HG03103 (cell line): Measurements from ENCODE around the gene IDH3B.
"Not testable (repeated sequence)": the region's sequence is repeated elsewhere in the genome, so short reads cannot be mapped to it uniquely, and the experiment has no call there.

Experiments
- ATAC-seq: cut with Tn5 transposase; IDR thresholded peaks from one replicate; pipeline ENCODE4 v1.9.1; 2021; ENCODE audit warnings: low read depth; ENCODE audit not compliant: unreplicated experiment

Gene IDH3B

DNA sequence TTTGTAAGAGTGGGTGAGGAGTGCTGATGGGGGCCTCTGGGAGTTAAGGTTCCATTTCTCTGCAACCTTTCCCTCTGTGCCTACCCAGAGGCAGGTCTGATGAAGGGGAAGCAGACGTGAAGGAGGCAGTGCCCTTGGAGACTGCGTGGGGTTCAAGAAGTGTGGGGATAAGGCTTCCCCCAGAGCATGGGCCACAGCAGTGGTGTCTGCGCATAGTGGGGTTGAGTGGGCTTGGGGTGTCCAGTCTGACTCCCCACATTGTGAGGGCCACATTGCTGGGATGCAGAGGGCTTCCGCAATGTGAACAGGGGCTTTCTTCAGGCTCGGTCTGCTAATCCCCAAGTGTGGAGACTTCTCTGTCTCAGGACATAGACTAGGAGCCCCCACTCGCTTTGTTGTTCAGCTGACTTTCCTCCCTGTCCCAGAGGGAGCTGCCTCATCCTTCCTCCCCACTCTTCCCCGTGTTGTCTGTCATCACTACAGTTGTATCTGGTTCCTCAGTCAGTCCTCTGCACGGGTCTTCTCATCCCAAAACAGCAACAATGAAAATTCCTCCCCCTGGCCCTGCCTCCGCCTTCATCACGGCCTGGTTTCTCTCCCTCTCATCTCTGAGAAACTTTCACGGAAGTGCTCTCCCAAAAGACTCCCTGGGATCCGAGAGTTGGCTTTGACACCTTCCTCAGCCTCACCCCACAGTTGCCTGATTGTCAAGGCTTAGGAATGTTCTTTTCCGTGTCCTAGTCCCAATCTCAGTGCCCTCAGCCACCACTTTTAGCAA, 31.4 kb upstream of the IDH3B start:
- no peak for ATAC-seq

DNA sequence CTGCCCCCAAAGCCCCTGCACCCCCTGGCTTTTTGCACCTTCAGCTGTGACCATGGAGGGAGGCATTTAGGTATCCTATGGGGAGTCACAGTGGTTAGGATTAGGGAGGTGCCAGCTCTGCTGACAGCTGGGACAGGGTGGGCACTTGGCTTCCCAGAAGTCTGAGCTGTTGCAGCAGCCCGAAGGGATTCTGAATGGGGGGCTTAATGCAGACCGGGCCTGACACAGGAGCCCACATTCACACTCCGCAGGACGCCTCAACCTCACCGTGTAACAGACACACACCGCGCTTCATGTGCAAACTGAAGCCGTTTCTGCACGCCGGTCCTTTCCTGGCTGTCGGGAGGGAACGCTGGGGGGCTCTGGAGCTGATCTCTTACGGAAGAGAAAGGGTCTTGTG, 30.5 kb upstream of the IDH3B start:
- no peak for ATAC-seq

DNA sequence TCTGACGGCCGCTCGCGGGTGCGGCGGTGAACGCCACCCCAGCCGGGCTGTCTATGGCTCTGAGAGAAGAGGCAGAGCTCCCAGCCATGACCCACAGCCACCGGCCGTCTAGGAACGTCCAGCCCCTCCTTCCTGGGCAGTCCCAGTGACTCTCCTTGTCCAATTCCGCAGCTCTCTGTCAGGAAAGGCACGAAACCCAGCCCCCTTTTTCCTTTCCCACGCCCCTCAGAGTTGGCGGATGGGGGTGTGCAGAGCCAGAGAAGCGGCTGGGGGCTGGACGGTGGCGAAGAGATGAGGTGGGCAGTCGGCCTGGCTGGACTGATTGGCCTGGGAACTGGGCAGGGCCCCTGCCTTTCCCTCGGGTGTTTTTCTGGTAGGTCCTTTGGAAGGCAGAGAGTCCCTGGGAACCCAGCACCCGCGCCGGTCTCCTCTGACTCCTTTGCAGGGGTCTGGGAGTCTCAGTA, 30.0 kb upstream of the IDH3B start:
- ATAC-seq: no peak

DNA sequence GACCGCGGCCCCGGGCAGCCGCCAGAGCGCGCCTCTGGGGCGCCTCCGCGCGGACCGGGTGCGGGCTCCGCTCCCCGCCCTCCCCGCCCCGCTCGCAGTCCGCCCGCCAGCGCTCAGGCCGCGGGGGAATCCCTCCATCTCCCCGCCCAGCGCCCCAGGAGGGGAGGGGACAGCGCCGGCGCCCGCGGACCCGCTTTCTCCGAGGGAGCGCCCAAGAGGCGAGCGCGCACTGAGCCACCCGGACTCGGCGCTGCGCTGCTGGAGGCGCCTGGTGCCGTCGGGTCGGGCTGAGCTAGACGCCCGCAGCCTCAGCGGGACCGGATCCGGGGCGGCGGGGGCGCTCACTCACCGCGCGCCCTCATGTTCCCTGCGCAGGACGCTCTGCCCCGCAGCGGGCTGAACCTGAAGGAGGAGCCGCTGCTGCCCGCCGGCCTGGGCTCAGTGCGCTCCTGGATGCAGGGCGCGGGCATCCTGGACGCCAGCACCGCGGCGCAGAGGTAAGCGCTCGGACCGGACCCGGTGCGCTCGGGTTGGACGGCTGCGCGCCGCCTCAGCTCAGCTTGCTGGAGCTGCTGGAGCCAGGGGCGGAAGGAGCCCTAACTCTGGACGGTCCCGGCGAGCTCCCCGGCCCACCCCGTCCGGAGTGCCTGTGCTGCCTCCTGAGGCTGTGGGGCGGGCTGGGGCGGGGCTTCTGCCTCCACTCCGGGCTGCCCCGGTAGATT, 29.4 kb upstream of the IDH3B start:
- ATAC-seq: no peak

- no peak for ATAC-seq
Measured at GRCh38 chr20:2692886-2693285, 28.9 kb upstream of the IDH3B start.

DNA sequence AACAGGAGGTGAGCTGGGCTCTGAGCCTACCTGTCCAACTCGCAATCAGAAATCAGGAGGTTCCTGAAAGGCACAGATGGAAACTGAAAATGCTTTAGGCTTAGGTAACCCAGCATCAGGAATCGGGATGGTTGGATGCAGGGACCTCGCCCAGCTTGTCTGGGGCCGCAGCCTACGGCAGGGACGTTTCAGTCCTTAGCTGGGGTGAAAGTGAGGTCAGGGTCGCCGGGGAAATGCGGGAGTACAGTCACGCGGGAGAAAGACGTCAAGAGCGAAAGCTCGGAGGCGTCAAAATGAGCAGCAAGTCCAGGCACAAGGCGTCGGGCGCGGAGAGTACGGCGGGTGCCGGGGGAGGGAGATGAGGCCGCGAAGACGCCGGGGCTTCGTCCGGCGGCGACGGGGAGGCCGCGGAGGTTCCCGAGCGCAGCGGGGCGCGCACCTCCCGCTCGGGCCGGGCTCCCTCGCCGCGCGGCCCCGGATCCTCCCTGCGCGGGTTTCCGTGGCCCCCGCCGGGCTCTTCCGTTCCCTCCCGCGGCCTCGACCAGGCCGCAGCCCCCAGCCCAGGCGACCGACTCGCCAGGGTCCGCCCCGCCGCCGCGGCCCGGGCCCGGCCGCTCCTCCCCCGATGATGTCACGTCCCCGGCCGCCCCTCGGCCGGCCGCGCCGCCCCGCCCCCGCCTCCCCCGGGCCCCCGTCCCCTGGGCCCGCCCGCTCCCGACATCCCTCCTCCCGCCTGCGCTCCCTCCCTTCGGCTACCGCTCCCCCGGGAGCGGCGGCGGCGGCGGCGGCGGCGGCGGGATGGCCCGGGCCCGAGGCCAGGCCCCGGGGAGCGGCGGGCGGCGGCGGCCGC, 28.2 kb upstream of the IDH3B start, which contains the start of gene EBF4:
TSS of gene EBF4 (plus strand) at position 745 of the 850 bp plus-strand sequence. CDS start 866 bp downstream, outside the sequence.
- no peak for ATAC-seq

GRCh38 chr20:2691663-2692035, 27.6 kb upstream of the IDH3B start:
- no peak for ATAC-seq

DNA sequence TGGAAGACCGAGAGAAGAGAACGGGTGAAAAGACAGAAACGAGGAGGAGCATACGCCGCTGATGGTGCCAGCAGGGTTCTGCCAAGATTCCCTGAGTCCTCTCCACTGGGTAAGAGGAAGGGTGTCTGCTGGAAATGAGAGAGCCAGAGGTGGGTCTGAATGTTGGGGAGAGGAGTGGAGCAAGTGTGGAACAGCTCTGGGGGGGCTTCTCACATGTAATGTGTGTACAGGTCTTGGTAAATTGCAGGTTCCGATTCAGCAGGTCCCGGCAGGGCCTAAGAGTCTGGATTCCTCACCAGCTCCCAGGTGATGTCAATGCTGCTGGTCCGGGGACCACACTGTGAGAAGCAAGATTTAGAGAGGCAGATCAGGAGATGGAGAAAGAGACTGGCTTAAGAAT, 27.1 kb upstream of the IDH3B start:
- no peak for ATAC-seq

- ATAC-seq: no peak
Measured at GRCh38 chr20:2690718-2691117, 26.7 kb upstream of the IDH3B start.

GRCh38 chr20:2690213-2690612, 26.2 kb upstream of the IDH3B start:
- ATAC-seq: no peak

DNA sequence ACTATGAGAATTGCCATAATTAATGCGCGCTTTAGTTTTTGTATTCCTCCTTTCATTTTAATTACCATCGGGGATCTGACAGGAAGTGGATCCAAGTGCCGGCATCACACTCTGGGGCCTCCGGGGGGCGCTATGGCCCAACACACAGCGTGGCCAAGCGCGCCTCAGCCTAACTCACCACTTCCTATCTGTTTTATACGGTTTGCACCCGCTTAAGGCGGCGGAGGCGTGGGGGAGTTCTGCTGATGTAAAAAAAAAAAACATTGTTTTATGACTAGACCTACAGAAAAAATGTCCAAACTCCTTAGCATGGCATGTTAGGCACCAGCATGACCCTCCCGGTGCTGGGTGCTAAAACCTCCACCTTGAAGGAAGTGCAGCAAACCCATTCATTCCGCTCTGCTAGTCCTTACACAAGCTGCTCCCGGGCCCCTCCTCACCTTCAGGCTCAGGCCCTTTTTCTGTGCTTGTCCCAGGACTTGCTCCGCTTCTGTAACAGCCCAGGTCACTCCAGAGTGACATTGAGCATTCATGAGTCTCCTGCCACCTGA, 24.1 kb upstream of the IDH3B start:
- no peak for ATAC-seq

- no peak for ATAC-seq
Measured at GRCh38 chr20:2687514-2687913, 23.5 kb upstream of the IDH3B start.

DNA sequence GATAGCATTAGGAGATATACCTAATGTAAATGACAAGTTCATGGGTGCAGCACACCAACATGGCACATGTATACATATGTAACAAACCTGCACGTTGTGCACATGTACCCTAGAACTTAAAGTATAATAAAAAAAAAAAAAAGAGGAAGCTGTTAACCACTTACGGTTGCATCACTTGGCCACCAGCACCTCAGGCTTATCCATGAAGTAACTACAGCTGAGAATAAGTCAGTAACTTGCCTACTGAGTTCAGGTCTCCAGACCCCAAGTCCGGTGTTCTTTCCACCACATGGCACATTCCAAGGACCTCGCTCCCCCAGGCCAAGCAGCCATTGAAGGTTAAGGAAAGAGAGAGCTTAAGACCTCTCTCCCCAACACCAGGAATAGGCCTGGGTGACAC, 20.8 kb upstream of the IDH3B start:
- not testable (repeated sequence) for ATAC-seq

DNA sequence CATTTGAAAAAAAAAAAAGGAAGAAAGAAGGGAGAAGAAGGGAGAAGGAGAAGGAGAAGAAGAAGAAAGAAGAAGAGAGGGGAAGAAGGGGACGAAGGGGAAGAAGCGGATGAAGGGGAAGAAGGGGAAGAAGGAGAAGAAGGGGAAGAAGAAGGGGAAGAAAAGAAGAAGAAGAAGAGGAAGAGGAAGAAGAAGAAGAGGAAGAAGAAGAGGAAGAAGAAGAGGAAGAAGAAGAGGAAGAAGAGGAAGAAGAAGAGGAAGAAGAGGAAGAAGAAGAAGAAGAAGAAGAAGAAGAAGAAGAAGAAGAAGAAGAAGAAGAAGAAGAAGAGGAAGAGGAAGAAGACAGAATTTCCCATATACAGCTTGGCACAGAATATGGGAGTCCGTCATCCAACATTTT, 18.0 kb upstream of the IDH3B start:
- ATAC-seq: not testable (repeated sequence)

DNA sequence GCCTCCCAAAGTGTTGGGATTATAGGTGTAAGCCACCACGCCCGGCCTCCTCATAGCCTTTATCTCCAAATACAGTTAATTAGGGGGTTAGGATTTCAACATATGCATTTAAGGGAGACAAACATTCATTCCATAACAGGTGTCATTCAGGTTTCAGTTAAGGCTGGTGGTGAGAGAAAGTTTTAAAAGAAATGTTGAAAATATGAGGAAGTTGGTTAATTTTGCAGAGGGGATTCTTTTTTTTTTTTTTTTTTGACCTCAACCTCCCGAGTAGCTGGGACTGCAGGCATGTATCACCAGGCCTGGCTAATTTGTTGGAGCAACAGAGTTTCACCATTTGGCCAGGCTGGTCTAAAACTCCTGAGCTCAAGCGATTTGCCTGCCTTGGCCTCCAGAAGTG, 16.0 kb upstream of the IDH3B start:
- no peak for ATAC-seq

GRCh38 chr20:2673453-2673852, 9.4 kb upstream of the IDH3B start:
- ATAC-seq: no peak

- no peak for ATAC-seq
Measured at GRCh38 chr20:2672446-2672845, 8.4 kb upstream of the IDH3B start.

GRCh38 chr20:2671977-2672376, 8.0 kb upstream of the IDH3B start:
- ATAC-seq: no peak

- no peak for ATAC-seq
Measured at GRCh38 chr20:2663364-2663886, 591 bp downstream of the IDH3B start.

DNA sequence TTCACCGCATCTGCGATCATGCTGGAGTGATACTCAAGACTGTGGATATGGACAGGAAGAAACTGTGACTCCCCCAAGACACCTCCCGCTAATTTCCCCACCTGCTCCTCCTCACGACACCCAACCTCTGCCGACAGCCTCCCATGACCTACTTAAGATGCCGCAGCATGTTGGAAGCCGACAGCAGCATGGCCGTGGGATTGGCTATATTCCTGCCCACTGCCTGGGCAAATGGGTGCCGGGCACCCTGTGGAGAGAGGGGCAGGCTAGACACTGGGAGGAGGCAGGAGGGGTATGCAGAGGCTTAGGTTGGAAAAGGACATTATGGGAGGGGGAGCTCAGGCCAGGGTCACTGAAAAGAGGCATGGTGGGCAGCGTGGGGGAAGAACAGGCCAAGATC, 4.5 kb downstream of the IDH3B start:
- ATAC-seq: no peak
